AG04449 (cell line): Measurements from ENCODE around the gene PRDM16.

Experiments used
- CTCF ChIA-PET: fragments of 350-600 bp; formaldehyde crosslinking; extraction: SDS; loops from one replicate; lab custom pipeline; 2021; ENCODE audit warnings: antibody characterized with exemption; lab: Yijun Ruan, JAX
- POLR2A ChIA-PET: fragments of 400-600, 350-600 bp; formaldehyde crosslinking; extraction: SDS; loops from one replicate; lab custom pipeline; 2020; ENCODE audit warnings: antibody characterized with exemption, inconsistent platforms; lab: Yijun Ruan, JAX
- DNase-seq: peaks from one replicate; pipeline ENCODE4 v3.0.0-alpha.2; 2010; ENCODE audit warnings: low read depth, low spot score
- H3K4me3 ChIP-seq: 2 replicates; pipeline ENCODE4 v1.5.1; 2011; ENCODE audit warnings: low read depth, mild to moderate bottlenecking, control low read depth, low read length
- TF ChIP-seq, protein P1 (sequence below): IDR thresholded peaks from one replicate; pipeline ENCODE4 v1.5.1; 2011; ENCODE audit warnings: mild to moderate bottlenecking, moderate library complexity, low read length, control low read depth, inconsistent platforms; ENCODE audit not compliant: insufficient read depth; ENCODE audit errors: missing control alignments

PRDM16 gene

GRCh38 chr1:3403388-3404231 is 334.6 kb downstream of the PRDM16 start:
- ChIA-PET POLR2A (no interaction called here), CTCF (interaction anchor here (1.0 kb wide), 1 partner anchor 16 kb away, joined by 4 read pairs; no protein-coding TSS in a partner anchor)
- no peak for DNase-seq

GRCh38 chr1:3404301-3404700 is 335.3 kb downstream of the PRDM16 start:
- ChIA-PET CTCF (no interaction called here), POLR2A (no interaction called here)
- TF ChIP-seq, protein P1, sequence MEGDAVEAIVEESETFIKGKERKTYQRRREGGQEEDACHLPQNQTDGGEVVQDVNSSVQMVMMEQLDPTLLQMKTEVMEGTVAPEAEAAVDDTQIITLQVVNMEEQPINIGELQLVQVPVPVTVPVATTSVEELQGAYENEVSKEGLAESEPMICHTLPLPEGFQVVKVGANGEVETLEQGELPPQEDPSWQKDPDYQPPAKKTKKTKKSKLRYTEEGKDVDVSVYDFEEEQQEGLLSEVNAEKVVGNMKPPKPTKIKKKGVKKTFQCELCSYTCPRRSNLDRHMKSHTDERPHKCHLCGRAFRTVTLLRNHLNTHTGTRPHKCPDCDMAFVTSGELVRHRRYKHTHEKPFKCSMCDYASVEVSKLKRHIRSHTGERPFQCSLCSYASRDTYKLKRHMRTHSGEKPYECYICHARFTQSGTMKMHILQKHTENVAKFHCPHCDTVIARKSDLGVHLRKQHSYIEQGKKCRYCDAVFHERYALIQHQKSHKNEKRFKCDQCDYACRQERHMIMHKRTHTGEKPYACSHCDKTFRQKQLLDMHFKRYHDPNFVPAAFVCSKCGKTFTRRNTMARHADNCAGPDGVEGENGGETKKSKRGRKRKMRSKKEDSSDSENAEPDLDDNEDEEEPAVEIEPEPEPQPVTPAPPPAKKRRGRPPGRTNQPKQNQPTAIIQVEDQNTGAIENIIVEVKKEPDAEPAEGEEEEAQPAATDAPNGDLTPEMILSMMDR, result no peak
- DNase-seq, result no peak
- no peak overlapping the region for H3K4me3 ChIP-seq

More at GRCh38 chr1:3403388-3404231, 334.6 kb downstream of the PRDM16 start:
- TF ChIP-seq, protein P1, result peak; percentile 22
- H3K4me3 ChIP-seq, result no peak overlapping the region

DNA sequence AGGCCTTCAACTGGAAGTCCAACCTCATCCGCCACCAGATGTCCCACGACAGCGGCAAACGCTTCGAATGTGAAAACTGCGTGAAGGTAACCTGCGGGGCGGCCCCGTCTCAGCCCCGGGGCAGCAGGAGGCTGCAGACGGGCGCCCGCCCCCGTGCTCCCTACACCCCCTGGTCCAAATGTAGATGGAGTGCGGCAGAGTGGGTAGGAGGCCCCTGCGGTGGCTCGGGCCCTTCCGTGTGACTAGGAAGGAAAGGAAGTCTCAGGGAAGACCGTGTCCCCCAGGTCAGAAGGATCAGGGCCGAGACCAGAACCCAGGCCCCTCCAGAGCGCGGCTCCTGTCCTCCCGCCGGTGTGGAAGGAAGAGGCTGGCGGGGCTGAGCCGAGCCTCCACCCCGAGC is 335.8 kb downstream of the PRDM16 start:
- TF ChIP-seq, protein P1, result no peak
- H3K4me3 ChIP-seq, result no peak overlapping the region
- DNase-seq, result no peak
- ChIA-PET CTCF (no interaction called here), POLR2A (no interaction called here)

DNA sequence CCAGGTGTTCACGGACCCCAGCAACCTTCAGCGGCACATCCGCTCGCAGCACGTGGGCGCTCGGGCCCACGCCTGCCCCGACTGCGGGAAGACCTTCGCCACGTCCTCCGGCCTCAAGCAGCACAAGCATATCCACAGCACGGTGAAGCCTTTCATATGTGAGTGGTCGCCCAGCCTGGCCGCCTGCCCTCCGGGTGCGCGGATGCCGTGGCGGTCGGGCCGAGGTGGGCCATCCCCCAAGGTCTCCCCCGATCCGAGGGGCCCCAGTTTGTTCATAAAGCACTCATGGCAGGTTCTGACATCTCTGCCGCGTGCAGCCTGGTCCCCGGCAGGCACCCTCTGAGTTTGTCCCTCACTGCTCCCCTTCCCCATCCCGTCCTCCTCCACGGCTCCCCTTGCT is 336.5 kb downstream of the PRDM16 start:
- TF ChIP-seq, protein P1, result no peak
- POLR2A ChIA-PET, result no interaction called here
- DNase-seq, result no peak
- no peak overlapping the region for H3K4me3 ChIP-seq
- CTCF ChIA-PET, result no interaction called here

- TF ChIP-seq, protein P1, result no peak
- CTCF ChIA-PET, result interaction anchor here (1.8 kb wide), 1 partner anchor 858 kb away, joined by 5 read pairs; no protein-coding TSS in a partner anchor
- DNase-seq, result no peak
- POLR2A ChIA-PET, result no interaction called here
- no peak overlapping the region for H3K4me3 ChIP-seq
These were observed 337.2 kb downstream of the PRDM16 start for GRCh38 chr1:3405974-3406867.
